Mesodermal cell (in vitro differentiated cells): ENCODE results near the gene KIF21A. TPM values are rescaled to one million over a fixed set of nuclear protein-coding genes. Genes with fewer than 3 reads are reported as not detected.
A peak's percentile ranks its signal among the peaks of the same experiment; 100 is the strongest.
"Not testable (repeated sequence)": the region's sequence is repeated elsewhere in the genome, so short reads cannot be mapped to it uniquely, and the experiment has no call there.

Experiments
- H3K27ac ChIP-seq: 2 replicates; pipeline ENCODE4 v1.7.0; 2013; ENCODE audit warnings: mild to moderate bottlenecking, low read depth, low read length, moderate library complexity; ENCODE audit not compliant: severe bottlenecking
- H3K36me3 ChIP-seq: 2 replicates; pipeline ENCODE4 v1.7.1; 2013; ENCODE audit warnings: mild to moderate bottlenecking, low read length, moderate library complexity; ENCODE audit not compliant: control insufficient read depth, insufficient read depth
- H3K4me1 ChIP-seq: one replicate; pipeline ENCODE4 v1.7.1; 2013; ENCODE audit warnings: mild to moderate bottlenecking, low read length; ENCODE audit not compliant: insufficient read depth, control insufficient read depth, poor library complexity, severe bottlenecking
- H3K4me3 ChIP-seq: 2 replicates; pipeline ENCODE4 v1.7.0; 2013; ENCODE audit warnings: low read length, control low read depth, mild to moderate bottlenecking; ENCODE audit not compliant: insufficient read depth, poor library complexity, severe bottlenecking; ENCODE audit errors: extremely low read depth
- H3K9me3 ChIP-seq: 2 replicates; pipeline ENCODE4 v1.7.1; 2013; ENCODE audit warnings: mild to moderate bottlenecking, low read length, moderate library complexity; ENCODE audit not compliant: control insufficient read depth
- WGBS, 2 experiments: methylation state at CpG; one replicate each; pipeline ENCODE4 v1.1.5; 2013; ENCODE audit warnings: missing lambda C conversion rate in 2 of 2; ENCODE audit not compliant: insufficient coverage in 2 of 2; 5-methylcytosine and 5-hydroxymethylcytosine counted together
- polyA plus RNA-seq, 2 experiments: library from polyadenylated mRNA; stranded (reverse); fragments of 50-300 nt; gene quantifications; one replicate each; pipeline ENCODE4 v1.2.3, GENCODE V29; 2013

Gene KIF21A, protein sequence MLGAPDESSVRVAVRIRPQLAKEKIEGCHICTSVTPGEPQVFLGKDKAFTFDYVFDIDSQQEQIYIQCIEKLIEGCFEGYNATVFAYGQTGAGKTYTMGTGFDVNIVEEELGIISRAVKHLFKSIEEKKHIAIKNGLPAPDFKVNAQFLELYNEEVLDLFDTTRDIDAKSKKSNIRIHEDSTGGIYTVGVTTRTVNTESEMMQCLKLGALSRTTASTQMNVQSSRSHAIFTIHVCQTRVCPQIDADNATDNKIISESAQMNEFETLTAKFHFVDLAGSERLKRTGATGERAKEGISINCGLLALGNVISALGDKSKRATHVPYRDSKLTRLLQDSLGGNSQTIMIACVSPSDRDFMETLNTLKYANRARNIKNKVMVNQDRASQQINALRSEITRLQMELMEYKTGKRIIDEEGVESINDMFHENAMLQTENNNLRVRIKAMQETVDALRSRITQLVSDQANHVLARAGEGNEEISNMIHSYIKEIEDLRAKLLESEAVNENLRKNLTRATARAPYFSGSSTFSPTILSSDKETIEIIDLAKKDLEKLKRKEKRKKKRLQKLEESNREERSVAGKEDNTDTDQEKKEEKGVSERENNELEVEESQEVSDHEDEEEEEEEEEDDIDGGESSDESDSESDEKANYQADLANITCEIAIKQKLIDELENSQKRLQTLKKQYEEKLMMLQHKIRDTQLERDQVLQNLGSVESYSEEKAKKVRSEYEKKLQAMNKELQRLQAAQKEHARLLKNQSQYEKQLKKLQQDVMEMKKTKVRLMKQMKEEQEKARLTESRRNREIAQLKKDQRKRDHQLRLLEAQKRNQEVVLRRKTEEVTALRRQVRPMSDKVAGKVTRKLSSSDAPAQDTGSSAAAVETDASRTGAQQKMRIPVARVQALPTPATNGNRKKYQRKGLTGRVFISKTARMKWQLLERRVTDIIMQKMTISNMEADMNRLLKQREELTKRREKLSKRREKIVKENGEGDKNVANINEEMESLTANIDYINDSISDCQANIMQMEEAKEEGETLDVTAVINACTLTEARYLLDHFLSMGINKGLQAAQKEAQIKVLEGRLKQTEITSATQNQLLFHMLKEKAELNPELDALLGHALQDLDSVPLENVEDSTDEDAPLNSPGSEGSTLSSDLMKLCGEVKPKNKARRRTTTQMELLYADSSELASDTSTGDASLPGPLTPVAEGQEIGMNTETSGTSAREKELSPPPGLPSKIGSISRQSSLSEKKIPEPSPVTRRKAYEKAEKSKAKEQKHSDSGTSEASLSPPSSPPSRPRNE (N-terminal part only)
- 7.2 TPM for polyA plus RNA-seq (2013, experiment 1 of 2)
- 8.4 TPM for polyA plus RNA-seq (2013, experiment 2 of 2)

DNA sequence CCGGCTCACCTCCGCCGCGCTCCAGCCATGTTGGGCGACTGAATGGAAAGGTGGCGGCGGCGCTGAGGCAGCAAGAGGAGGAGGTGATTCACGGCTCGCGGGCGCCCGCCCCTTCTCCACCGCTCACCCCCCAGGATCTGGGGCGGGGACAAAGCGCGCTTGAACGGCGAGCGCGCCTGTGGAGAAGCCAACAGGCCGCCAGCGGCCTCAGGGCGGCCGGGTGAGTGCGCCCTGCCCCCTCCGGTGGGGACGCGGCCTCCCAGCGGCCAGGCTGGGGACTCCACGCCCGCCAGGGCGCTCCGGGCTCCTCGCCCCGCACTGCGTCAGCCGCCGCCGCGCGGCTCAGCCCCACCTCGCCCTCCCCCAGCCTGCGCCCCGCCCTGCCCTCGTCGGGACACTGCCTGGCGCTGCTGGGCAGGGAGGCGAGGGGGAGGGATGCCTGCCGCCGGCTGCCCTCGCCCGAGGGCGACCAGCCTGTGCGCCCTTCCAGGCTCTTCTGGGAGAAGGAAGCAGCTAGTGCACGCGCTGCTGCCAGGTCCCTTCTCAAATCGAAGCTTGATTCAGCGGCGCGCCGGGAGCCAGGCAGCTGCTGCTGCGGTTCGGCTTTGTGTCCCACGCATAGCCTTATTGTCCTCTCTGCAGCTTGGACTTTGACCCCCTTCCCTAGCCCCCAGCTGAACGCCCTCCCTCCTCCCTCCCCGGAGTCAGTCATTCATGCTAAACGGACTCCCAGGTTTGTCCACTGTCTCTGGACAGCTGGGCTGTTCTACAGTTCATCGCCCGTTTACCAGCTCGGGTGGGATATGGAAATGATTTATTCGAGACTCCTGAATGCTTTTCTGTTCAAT lies at the start of gene KIF21A:
Gene KIF21A (minus strand): TSS at position 40 of the 848 bp plus-strand sequence. CDS start 150 bp downstream, outside the sequence.
- Histone ChIP-seq H3K27ac (peak within 1 kb of the TSS; percentile 75), H3K4me3 (peak within 1 kb of the TSS; percentile 70)
- WGBS, 2 experiments: 2 to 5% methylated on average over 33 to 63 of the region's 72 CpGs

DNA sequence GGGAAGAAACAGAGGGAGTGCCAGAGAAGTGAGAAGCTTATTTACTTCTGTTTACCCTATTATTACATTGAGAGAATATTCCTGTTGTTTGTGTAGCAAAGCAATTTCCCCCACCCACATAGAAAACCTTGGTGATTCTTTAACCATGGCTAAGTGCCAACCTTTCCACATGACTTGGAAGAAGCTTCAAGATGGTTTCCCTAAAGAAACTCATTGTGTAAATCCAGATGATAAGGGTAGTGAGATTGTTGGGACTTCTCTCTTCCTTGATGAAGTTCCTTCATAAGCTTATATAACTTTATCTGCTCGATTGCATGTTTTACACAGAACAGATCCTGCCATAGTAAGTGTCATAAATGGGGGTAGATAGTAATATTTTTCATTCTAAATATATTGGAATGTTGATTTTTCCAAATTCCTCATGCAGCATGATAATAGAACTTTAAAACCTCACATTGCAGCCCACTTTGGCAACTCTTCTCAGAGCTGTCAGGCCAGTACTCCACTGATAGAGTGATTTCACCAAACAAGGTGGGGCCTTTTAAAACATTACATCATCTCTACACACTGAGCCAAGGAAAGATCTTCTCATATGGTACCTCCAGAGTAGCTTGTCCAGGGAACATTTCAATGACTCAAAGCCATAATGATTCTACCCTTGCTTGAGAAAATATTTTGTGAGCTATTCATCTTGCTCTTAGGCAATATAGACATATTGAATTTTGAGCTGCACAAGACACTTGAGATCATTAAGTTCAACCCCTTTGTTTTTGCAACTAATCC lies 47.8 kb upstream of the KIF21A start:
- Histone ChIP-seq H3K9me3 (no peaks in the 10 kb centered on the region), H3K27ac (no peak overlapping the region), H3K4me1 (no peaks in the 10 kb centered on the region), H3K36me3 (no peaks in the 10 kb centered on the region), H3K4me3 (no peak overlapping the region)
- no CpG with 5 or more reads among the region's 1 CpG for WGBS, 2 experiments

More for the DNA sequence above, at the start of gene KIF21A:
- no peaks in the 10 kb centered on the region for H3K36me3 ChIP-seq
- no peaks in the 10 kb centered on the region for H3K4me1 ChIP-seq
- no peaks in the 10 kb centered on the region for H3K9me3 ChIP-seq

DNA sequence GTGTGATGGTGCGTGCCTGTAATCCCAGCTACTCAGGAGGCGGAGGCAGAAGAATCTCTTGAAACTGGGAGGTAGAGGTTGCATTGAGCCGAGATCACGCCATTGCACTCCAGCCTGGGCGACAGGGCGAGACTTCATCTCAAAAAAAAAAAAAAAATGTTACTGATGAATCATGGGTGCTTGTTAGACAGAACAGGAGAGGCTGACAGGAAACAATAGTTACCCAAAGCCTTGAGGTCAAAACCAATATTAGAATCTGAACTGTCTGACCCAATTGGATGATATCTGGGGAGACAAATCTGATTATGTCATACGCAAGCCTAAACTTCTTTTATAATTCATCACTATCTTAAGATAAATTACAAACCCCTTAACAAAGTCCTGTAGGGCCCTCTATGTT lies 40.7 kb upstream of the KIF21A start:
- 90 to 97% methylated on average over 5 to 7 of the region's 7 CpGs for WGBS, 2 experiments
- Histone ChIP-seq H3K4me1 (no peaks in the 10 kb centered on the region), H3K4me3 (no peak overlapping the region)

DNA sequence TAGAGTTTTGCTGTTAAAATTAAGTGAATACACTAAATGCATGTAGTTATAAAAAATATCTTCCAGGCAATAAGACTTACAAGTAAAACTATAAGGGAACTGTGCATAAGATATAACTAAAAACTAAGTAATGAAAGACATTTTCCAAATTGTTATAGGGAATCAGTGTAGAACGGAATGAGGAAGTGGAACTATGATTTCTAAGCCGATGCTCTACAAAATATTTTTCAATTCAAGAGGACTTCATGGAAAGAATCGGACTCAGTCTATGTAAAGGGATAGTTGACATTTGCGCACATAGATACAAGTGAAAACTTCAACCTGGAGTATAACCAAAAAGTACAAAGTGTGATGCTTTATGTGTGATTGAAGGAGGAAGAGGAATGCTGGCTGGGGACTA lies 40.1 kb upstream of the KIF21A start:
- Histone ChIP-seq H3K9me3 (no peaks in the 10 kb centered on the region), H3K36me3 (no peaks in the 10 kb centered on the region), H3K27ac (no peak overlapping the region), H3K4me1 (no peaks in the 10 kb centered on the region), H3K4me3 (no peak overlapping the region)
- 100% methylated on average over 2 to 4 of the region's 4 CpGs for WGBS, 2 experiments

More for the DNA sequence above, 40.7 kb upstream of the KIF21A start:
- no peaks in the 10 kb centered on the region for H3K9me3 ChIP-seq
- no peaks in the 10 kb centered on the region for H3K36me3 ChIP-seq
- H3K27ac ChIP-seq: no peak overlapping the region

DNA sequence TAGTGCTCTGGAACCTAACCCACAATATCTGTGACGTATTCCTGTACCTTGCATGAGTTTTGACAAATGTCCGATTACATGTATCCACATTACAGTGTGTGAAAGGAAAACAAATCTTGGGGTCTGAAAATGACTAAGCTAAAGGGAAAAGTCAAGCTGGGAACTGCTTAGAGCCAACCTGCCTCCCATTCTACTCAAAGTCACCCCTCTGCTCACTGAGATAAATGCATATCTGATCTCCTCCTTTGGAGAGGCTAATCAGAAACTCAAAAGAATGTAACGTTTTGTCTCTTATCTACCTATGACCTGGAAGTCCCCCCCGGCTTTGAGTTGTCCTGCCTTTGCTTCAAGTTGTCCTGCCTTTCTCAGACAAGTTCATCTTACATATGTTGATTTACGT lies 34.0 kb upstream of the KIF21A start:
- no peaks in the 10 kb centered on the region for H3K9me3 ChIP-seq
- H3K4me1 ChIP-seq: no peaks in the 10 kb centered on the region
- H3K4me3 ChIP-seq: no peak overlapping the region
- H3K36me3 ChIP-seq: no peaks in the 10 kb centered on the region
- no peak overlapping the region for H3K27ac ChIP-seq
- WGBS, 2 experiments: 72 to 92% methylated on average over 3 to 5 of the region's 5 CpGs

DNA sequence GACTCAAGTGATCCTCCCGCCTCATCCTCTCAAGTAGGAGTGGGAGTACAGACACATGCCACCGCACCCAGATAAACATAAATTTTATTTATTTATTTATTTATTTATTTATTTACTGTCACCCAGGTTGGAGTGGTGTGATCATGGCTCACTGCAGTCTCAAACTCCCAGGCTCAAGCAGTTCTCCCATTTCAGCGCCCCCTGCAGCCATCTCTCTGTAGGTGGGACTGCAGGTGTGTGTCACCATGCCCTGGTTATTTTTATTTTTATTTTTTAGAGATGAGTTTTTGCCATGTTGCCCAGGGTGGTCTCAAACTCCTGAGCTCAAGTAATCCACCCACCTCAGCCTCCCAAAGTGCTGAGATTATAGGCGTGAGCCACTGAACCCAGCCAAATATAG lies 33.2 kb upstream of the KIF21A start:
- Histone ChIP-seq H3K4me1 (no peaks in the 10 kb centered on the region), H3K27ac (no peak overlapping the region), H3K4me3 (no peak overlapping the region), H3K36me3 (no peaks in the 10 kb centered on the region), H3K9me3 (no peaks in the 10 kb centered on the region)
- 90 to 100% methylated on average over 1 to 2 of the region's 4 CpGs for WGBS, 2 experiments

DNA sequence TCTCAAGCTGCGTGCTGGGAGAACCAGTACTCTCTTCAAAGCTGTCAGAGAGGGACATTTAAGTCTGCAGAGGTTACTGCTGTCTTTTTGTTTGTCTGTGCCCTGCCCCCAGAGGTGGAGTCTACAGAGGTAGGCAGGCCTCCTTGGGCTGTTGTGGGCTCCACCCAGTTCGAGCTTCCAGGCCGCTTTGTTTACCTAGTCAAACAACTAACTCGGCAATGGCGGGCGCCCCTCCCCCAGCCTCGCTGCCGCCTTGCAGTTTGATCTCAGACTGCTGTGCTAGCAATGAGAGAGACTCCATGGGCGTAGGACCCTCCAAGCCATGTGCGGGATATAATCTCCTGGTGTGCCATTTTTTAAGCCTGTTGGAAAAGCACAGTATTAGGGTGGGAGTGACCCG lies 32.2 kb upstream of the KIF21A start:
- H3K4me3 ChIP-seq, H3K9me3 ChIP-seq, H3K4me1 ChIP-seq, H3K36me3 ChIP-seq, H3K27ac ChIP-seq: not testable (repeated sequence)
- 87 to 90% methylated on average over 2 to 3 of the region's 11 CpGs for WGBS, 2 experiments

DNA sequence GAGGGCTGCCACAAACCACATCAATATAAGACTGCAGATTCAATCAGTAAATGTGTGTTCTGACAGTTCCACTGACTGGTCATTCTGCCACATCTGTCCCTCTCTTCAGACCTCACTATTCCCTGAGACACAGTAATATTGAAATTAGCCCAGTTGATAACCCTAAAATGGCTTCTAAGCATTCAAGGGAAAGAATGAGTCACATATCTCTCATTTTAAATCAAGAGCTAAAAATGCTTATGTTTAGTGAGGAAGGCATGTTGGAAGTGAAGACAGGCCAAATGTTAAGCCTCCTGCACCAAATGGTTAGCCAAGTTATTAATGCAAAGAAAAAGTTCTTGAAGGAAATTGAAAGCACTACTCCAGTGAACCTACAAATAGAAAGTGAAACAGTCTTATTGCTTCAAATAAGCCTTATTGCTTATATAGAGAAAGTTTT lies 24.5 kb upstream of the KIF21A start:
- Histone ChIP-seq H3K9me3 (no peaks in the 10 kb centered on the region), H3K27ac (no peak overlapping the region), H3K4me3 (no peak overlapping the region), H3K4me1 (no peaks in the 10 kb centered on the region), H3K36me3 (no peaks in the 10 kb centered on the region)

DNA sequence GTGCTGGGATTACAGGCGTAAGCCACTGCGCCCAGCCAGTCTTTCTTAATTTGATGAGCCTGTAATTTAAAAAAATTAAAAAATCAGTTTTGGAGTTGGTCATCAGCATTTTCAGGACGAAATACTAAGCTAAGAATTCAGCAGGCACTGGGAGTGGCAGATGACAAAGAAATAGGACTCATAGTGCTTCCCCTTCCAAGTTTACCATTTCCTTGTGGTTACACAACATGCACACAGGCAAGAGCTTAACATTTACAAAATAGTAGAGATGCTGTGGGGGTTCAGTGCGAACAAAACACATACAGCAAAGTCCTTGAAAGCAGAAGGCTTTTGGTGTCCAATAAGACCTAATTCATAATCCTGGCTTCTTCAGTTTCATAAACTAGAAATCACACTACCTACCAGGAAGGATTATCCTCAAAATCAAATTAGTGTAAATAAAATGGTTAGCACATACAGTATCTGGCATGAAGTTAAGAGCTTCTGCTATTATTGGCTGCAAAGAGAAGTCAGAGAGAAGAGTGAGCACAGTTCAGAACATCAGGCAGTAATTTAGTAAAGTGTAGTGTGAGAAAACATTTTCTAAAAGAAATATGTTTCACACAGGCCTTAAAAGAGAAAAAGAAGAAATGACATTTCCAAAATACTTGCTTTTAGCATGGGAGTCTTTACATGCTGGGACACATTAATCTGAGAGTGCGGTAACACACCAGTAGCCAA lies 22.2 kb upstream of the KIF21A start:
- H3K4me1 ChIP-seq: no peaks in the 10 kb centered on the region
- WGBS, 2 experiments: 92% methylated on average over 2 of the region's 5 CpGs; no CpG with 5 or more reads in 1 of the 2 experiments
- no peaks in the 10 kb centered on the region for H3K36me3 ChIP-seq
- H3K4me3 ChIP-seq: no peak overlapping the region
- no peak overlapping the region for H3K27ac ChIP-seq
- no peaks in the 10 kb centered on the region for H3K9me3 ChIP-seq
